Nucleus accumbens (tissue), 56 donors: Measurements from ENCODE around the gene ARL14EPL.
"Not testable (repeated sequence)": the region's sequence is repeated elsewhere in the genome, so short reads cannot be mapped to it uniquely, and the experiment has no call there.

Source experiments
- DNase-seq, 56 donors: peaks; one replicate each; lab custom pipeline; 2025; lab: John Stamatoyannopoulos, UW

The ARL14EPL gene

DNA sequence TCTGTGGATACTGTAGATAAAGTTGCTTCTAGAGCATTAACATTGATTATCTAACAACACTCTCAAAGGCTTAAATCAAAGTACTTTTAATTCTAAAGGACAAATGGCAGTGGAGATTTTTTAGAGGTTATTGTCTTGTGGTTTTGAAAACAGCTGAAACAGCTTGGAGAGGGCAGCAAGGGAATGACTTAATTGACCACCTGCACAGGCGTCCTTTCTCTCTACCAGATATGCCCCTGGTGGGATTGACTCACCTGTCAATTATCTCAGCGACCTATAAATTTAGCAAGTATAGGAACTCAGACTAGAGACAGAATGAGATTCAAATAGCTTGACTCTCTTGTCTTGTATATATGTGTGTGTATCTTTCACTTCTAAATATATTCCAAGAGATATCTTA lies 13.5 kb downstream of the ARL14EPL start:
- DNase-seq = no peak

DNA sequence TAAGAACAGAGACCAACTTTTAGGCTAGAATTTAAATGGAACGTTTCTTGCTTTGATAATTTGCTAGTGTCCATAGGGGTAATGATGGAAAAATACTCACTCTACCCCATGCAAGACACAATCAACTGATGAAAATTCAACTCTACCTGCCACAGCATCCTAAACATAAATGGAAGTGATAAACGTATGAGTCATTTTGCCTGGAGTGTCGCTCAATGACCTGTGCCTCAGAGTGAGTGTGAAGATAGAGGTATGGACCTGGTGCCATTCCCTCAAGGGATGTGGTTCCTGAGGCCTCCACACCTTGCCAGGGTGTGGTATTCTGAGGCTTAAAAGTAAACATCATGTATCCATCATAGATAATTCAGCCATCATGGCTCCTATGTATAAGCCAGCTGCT lies 14.0 kb downstream of the ARL14EPL start:
- no peak for DNase-seq

DNA sequence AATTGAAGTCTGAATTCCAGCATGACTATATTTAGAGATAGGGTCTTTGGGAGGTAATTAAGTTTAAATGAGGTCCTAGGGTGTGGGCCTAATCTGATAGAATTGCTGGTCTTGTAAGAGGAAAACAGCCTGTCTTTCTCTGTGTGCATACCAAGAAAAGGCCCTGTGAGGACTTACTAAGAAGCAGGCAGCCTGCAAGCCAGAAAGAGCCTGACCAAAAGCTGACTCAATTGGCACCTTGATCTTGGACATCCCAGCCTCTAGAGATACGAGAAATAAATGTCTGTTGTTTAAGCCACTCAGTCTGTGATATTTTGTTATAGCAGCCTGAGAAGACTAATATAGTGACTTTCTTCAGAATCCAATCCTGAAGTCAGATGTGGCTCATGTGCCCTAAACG lies 14.6 kb downstream of the ARL14EPL start:
- DNase-seq = no peak

DNA sequence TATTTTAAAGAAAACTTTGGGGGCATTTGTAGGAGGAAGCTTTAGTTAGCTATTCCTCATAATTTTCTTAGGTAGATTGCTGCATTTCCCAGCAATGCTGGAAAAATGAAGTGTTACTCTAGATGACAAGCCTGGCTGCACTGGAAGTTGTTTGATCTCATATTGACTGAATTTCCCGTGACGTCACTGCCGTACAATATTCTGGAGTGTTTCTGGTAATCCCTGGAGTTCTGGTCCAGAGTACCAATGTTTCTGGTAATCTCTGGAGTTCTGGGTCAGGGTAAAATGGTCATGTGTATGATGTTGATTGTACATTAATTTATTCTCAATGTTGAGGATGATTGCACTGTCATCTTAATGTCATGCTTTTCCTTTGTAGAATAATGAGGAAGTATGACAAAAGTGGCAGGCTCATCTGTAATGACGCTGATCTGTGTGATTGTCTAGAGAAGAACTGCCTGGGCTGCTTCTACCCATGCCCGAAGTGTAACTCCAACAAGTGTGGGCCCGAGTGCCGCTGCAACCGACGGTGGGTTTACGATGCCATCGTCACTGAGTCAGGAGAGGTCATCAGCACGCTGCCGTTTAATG lies 26.2 kb downstream of the ARL14EPL start:
- peak in 6 of 56 donors; percentile 1 to 11 (median 8) for DNase-seq

DNA sequence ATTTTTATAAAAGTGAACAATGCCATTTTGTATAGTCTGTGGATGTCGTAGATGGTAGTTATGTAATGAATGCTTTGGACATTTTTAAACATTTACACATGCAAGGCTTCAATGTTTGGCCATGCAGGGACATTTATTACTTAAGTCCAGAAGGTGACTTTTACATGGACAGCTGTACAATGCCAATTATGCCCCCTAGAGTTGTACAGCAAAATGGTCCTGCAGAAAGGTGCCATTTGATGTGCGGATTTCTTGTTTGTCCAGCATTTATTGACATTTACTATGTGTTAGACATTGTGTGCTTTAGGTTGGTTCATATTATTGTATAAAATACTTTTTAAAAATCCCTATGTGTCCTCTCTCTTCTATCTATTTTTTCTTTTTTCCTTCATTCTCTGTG lies 30.1 kb downstream of the ARL14EPL start:
- no peak for DNase-seq

DNA sequence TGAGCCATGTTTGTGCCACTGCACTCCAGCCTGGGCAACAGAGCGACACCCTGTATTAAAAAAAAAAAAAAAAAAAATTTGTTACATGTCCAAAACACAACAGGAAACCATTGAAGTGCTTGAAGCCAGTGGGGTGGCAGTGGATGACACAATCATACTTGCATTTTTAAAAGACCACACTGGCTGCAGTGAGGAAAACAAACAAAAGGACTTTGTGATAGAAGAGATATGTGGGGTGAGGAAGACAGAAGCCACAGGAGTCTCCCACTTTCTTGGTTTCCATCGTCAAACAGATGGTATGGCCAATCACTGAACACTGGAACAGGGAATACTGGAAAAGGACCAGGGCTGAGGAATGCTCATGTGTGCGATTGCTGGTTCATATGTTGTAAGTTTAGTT lies 31.7 kb downstream of the ARL14EPL start:
- no peak for DNase-seq

DNA sequence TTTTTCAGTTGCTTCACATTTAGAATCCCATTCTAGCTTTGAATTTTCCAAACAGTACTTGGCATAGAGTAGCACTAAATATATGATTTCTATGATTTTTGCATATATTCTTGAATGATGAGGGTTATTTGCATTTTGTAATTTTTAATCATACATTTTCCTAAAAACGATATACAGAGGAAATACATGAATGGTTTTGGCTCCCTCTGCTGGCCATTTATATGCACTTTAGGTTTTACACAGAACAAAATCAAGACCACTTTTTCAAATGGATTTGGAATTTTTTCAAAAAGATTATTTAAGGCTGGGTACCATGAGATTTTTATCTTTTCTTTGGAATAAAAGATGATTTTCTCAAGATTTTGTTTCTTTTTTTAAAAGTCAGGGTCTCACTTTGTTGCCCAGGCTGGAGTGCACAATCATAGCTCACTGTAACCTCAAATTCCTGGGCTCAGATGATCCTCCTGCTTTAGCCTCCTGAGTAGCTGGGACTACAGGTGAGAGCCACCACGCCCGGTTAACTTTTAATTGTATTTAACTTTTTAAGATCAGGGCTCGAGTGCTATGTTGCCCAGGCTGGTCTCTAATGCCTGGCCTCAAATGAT lies 35.9 kb downstream of the ARL14EPL start:
- DNase-seq = peak in 6 of 56 donors; percentile 2 to 52 (median 14)

DNA sequence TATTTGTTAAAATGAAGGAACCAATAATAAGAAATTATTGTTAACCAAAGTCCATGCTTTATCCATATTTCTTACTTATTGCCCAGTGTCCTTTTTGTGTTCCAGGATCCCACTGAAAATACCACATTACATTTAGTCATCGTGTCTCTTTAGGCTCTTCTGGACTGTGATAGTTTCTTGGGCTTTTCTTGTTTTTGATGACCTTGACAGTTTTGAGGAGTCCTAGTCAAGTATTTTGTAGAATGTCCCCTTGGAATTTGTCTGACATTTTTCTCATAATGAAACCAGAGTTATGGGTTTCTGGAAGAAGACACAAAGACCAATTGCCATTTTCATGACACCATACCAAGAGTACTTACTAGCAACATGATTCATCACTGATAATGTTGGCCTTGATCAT lies 38.9 kb downstream of the ARL14EPL start:
- DNase-seq = no peak

DNA sequence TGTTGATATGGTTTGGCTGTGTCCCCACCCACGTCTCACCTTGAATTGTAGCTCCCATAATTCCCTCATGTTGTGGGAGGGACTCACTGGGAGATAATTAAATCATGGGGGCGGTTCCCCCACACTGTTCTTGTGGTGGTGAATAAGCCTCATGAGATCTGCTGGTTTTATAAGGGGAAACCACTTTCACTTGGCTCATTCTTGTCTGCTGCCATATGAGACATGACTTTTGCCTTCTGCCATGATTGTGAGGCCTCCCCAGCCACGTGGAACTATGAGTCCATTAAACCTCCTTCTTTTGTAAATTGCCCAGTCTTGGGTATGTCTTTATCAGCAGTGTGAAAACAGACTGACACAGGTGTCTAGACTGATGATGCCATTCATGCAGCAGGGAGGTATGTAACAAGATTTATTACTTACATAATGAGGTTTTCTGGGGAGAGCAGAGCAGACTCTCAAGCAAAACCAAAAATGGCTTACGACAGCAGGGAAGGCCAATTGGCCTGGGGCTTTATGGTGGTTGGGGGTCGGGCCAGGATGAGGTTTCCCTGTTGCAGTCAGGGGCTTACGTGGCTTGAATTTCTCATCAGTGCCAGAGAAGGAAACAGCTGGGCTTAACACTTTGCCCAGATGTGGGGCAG lies 43.0 kb downstream of the ARL14EPL start:
- no peak for DNase-seq

DNA sequence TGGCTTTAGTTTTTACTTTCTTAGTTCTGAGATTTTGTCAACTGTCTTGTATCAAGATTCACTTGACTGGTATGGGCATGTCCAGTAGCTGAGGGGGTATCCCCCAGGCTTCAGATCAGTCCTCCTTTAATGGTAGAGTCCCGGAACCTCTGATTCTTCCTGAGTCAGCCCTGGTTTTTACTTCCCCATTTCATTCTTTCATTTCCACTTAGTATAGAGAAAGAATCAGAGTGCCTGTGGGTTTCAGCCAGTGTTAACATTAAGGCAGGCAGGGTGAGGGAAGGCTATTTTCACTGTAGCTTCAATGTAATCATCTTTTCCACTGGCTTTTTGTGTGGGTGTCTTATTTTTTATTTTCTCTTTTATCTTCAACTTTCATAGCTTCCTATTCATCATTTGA lies 44.2 kb downstream of the ARL14EPL start:
- DNase-seq = no peak

DNA sequence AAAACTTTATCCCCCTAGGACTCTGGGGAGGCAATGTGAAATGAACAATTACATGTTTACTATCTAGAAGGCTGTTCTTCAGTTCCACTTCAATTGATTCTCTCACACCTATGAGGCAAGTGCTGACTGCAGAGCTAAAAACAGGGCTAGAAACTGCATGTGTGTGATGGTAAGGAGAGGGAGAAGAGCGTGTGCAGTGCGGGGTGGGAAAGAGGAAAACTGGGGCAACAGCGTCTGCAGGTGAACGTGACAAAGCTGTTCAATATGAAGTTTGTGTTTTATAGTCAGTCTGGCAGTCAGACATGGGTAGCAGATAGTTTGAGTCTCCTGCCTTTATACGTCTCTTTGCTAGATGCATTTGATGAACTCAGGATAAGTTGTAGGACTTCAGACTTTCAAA lies 45.9 kb downstream of the ARL14EPL start:
- no peak for DNase-seq

DNA sequence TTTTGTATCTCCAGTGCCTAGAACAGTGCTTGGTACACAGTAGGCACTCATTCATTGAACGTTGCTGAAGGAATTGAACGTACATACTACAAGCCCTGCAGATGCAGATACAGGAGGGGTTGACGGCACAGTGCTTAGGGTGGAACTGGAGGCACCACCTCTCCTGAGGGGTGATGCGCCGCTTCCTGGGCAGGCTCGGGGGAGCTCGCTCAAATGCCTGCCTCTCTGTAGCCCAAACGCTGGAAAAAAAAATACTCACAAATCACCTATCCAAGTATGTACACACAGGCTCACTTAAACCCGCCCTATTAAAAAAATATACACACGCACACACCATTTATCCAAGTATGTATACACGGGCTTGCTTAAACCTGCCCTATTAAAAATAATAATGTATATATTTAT lies 52.0 kb downstream of the ARL14EPL start:
- DNase-seq = peak in 11 of 56 donors; percentile 3 to 23 (median 9)

DNA sequence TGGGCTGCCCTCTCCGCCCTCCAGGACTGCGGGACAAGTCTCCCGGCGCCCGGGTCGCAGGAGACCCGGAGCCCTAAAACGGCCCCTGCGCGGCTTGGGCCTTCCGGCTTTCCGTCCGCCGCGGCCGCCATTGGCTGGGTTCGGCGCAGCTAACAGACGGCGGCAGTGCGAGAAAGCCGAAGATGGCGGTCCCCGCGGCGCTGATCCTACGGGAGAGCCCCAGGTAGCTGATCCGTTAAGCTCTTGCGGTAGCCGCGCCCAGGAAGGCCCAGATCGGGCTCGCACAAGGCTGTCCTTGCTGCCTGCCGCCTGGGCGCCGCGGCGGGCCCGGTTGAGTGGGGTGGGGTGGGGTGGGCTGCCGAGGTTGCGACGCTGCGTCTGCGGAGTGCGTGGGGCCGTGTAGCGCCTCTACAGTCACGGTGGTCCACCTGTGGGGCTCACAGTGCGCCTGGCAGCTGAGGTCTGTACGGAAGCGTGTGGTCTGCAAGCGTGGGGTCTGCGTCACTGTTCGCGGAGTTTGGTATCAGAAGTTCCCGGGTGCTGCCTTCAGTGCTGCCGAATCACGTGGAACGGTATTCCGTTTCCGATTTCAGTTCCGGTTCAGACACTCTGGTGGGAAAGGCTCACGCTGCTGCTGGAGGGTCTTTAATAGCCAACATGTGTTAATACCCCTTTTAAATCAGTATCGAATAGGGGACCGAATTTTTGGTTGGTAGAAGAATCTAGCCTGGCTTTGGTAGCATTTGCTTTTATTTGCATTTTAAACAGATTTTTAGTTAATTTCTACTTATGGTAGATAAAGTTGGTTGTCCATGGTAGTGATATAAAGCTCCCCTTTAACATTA lies 52.8 kb downstream of the ARL14EPL start, which contains the start of gene COMMD10:
Gene COMMD10 (plus strand): TSS at position 155 of the 845 bp plus-strand sequence.
- peak; percentile 30 to 90 (median 74) for DNase-seq

DNA sequence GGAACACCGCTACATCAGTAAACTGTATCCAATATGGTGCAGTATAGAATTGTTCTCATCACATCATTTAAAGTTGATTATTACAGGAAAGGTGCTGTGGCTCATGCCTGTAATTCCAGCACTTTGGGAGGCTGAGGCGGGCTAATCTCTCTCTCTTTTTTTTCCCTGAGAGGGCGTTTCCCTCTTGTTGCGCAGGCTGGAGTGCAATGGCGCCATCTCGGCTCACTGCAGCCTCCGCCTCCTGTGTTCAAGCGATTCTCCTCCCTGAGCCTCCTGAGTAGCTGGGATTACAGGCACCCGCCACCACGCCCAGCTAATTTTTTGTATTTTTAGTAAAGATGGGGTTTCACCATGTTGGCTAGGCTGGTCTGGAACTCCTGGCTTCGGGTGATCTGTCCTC lies 54.0 kb downstream of the ARL14EPL start:
- DNase-seq = not testable (repeated sequence)

DNA sequence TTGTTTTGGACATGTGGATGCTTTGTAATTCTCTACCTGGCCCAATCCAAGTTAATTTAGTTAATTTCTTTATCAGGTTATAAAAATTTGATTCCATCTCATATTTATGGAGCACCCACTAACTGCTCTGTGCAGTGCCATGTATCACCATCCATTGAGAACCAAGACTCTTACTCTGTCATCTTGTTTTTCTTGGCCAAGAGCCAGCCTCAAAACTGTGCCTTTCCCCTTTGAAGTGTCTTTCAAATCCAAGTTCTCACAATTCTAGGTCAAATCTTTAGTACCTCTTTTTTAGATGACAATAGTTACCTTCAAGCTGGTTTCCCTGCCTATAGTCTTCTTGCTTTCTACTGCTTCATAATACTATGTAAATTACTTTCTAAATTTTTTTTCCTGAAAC lies 55.8 kb downstream of the ARL14EPL start:
- DNase-seq = no peak

DNA sequence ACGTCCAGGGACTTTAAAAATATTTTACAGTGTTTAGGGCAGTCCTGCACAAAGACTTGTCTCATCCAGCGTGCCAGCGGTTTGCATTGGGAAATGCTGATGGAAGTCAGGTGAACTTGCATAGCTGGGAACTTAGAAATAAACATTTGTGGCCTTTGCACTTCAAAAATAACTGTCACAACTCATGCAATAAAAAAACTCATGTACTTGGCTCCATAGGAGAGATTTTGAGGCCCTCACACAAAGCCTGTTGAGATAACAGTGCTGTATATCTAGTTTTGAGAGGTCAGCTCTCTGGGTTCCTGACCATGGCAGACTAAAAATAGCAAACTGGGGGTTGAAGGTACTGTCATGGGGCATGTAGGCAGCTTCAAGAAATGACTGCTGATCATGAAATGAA lies 58.0 kb downstream of the ARL14EPL start:
- DNase-seq = no peak

DNA sequence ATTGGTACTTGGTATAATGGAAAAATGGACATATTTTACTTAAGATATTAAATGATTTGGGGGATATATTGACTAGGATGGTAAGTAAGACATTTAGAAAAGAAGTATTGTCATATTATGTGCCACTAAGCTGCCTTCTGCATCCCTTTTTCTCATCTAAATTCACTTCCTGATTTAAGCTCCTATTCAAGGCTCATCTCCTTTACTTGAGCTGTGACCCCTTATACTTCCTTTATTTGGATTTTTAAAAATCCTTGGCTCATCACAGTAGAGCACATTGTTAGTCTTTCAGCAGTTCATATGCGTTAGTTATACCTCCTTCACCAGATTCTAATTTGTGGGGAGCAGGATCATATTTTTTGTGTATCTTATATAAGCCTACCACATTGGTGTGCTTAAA lies 59.1 kb downstream of the ARL14EPL start:
- DNase-seq = no peak

DNA sequence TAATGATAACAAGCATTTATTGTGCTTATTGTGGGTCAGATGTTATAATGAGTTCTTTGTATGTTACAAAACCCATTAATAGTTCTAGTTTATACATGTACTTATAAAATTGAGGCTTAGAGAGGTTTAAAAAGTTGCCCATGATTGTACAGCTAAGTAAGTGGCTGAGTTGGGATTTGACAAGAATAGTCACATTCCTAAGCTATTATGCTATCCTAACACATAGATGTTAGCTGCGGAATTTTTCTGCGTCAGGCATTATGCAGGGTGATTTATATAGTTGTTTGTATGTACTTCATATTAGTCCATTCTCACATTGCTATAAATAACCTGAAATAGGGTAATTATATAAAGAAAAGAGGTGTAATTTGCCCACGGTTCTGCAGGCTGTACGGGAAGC lies 65.0 kb downstream of the ARL14EPL start:
- DNase-seq = no peak

DNA sequence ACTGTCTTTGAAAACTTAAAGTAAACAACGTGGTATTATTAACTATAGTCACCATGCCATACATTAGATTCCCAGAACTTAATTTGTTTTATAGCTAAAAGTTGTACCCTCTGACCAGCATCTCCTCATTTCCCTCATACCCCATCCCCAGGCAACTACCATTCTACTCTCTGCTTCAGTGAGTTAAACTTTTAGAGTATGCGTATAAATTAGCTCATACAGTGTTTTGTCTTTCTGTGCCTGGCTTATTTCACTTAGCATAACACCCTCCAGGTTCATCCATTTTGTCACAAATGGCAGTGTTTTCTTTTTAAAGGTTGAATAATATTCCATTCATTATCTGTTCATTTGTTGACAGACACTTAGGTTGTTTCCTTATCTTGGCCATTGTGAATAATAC lies 66.7 kb downstream of the ARL14EPL start:
- DNase-seq = no peak

DNA sequence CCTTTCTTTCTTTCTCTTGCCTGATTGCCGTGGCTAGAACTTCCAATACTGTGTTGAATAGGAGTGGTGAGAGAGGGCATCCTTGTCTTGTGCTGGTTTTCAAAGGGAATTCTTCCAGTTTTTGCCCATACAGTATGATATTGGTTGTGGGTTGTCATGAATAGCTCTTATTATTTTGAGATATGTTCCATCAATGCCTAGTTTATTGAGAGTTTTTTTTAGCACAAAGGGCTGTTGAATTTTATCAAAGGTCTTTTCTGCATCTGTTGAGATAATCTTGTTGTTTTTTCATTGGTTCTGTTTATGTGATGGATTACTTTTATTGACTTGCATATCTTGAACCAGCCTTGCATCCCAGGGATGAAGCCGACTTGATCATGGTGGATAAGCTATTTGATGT lies 72.7 kb downstream of the ARL14EPL start:
- DNase-seq = not testable (repeated sequence)
